Kidney (tissue), 14 donors: ENCODE results near the gene GMDS. TPM values are rescaled to one million over a fixed set of nuclear protein-coding genes. Genes with fewer than 3 reads are reported as not detected.

Experiments used
- DNase-seq, 5 donors: peaks; one replicate each; pipeline ENCODE4 v3.0.0-alpha.2; 2013 to 2020
- FAIRE-seq: peaks from 2 replicates; lab custom pipeline; 2012; peaks lifted over from hg19 to GRCh38; lab: Jason Lieb, UNC
- H3K27ac ChIP-seq, 2 donors: one replicate each; pipeline ENCODE4 v1.7.0; 2013; ENCODE audit warnings: low read depth in 2 of 2, low read length in 2 of 2, inconsistent platforms in 1 of 2
- H3K27me3 ChIP-seq: one replicate; pipeline ENCODE4 v1.7.1; 2013; ENCODE audit warnings: low read length, inconsistent platforms; ENCODE audit not compliant: control insufficient read depth, insufficient read depth
- H3K36me3 ChIP-seq, 3 donors: one replicate each; pipeline versions ENCODE4 v1.7.0 to v1.7.1; 2013; ENCODE audit warnings: low read length in 3 of 3, control low read depth in 1 of 3, inconsistent platforms in 1 of 3; ENCODE audit not compliant: insufficient read depth in 3 of 3, control insufficient read depth in 2 of 3
- H3K4me1 ChIP-seq, 3 donors: one replicate each; pipeline versions ENCODE4 v1.7.0 to v1.7.1; 2013; ENCODE audit warnings: low read length in 3 of 3, inconsistent platforms in 1 of 3, low read depth in 1 of 3; ENCODE audit not compliant: control insufficient read depth in 2 of 3, insufficient read depth in 2 of 3
- H3K4me3 ChIP-seq, 3 donors: one replicate each; pipeline versions ENCODE4 v1.7.0 to v1.8.1; 2013; ENCODE audit warnings: low read length in 3 of 3, control low read depth in 1 of 3, inconsistent platforms in 1 of 3
- H3K9ac ChIP-seq, 3 donors: one replicate each; pipeline versions ENCODE4 v1.7.0 to v1.7.1; 2013; ENCODE audit warnings: low read length in 3 of 3, control low read depth in 1 of 3, inconsistent platforms in 1 of 3
- H3K9me3 ChIP-seq, 3 donors: one replicate each; pipeline versions ENCODE4 v1.7.0 to v1.7.1; 2013; ENCODE audit warnings: low read length in 3 of 3, control low read depth in 1 of 3, inconsistent platforms in 1 of 3; ENCODE audit not compliant: control insufficient read depth in 2 of 3, insufficient read depth in 1 of 3
- CTCF ChIP-seq: IDR thresholded peaks from 3 replicates; pipeline ENCODE4 v1.5.1; 2012; ENCODE audit warnings: mild to moderate bottlenecking, moderate library complexity, borderline replicate concordance; ENCODE audit not compliant: insufficient read depth; ENCODE audit errors: extremely low read depth
- intact Hi-C: fragments of 100-400 bp; cut with DNase I; formaldehyde crosslinking; loops from one replicate; pipeline ENCODE4 v1.11.1; 2022
- polyA plus RNA-seq: library from polyadenylated mRNA; stranded (reverse); fragments of 350-450 nt; fragmentation: Illumina TruSeq; extraction: RNeasy Lipid Tissue Mini Kit (QIAGEN cat#74804); gene quantifications from one replicate; pipeline ENCODE4 v1.2.3, GENCODE V29; 2014; ENCODE audit warnings: low read depth, low replicate concordance; ENCODE audit not compliant: insufficient read depth
- total RNA-seq: library from RNA; stranded (reverse); fragmentation: NEBNext Ultra II Directional; extraction: Animal tissue kit (Norgen Biotek cat#: 25700); gene quantifications from one replicate; pipeline ENCODE4 v1.2.1, GENCODE V29; 2021
- donor health status: control.
- donor health status: control.
- donor health status: control.
- donor health status: control.
- donor health status: control.
- donor health status: DM: yes; HTN: yes; CAD: no.
- donor health status: Normal renal cell carcinoma (clear cell type).

GMDS gene
- total and polyA plus RNA-seq, 2 donors from 2014 or later, result 49.6 to 63.7 TPM

GRCh38 chr6:1960486-1961142, 284.8 kb downstream of the GMDS start:
- FAIRE-seq, result no peak

DNA sequence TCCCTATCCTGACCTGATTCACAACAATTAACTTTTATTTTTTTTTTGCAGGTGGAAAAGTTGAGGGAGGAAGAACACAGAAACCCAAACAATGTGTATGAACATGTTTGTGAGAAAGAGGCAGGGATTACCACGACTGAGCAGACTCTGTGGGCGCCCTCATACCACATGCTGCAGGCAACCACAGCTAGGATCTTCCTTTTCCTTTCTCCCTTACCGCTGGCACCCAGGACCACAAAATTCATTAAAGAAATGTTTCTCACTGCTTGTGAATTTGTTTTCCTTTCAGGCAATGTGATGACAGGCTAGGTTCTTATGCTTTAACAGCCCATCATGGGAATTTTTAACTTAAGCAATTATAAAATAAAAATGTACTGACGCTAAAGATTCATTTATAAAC, 287.1 kb downstream of the GMDS start:
- DNase-seq (no peak), FAIRE-seq (no peak)
- Histone ChIP-seq H3K9ac (no peak overlapping the region), H3K27ac (no peak overlapping the region), H3K27me3 (no peaks in the 10 kb centered on the region), H3K4me1 (no peaks in the 10 kb centered on the region), H3K36me3 (no peaks in the 10 kb centered on the region), H3K9me3 (no peaks in the 10 kb centered on the region), H3K4me3 (no peak overlapping the region)
- TF ChIP-seq CTCF, result no peak
- intact Hi-C loops, result no loop called here

More at GRCh38 chr6:1960486-1961142, 284.8 kb downstream of the GMDS start:
- Histone ChIP-seq H3K27ac (no peak overlapping the region), H3K4me3 (no peak overlapping the region), H3K27me3 (no peaks in the 10 kb centered on the region), H3K36me3 (no peaks in the 10 kb centered on the region), H3K4me1 (no peaks in the 10 kb centered on the region), H3K9ac (no peak overlapping the region), H3K9me3 (no peaks in the 10 kb centered on the region)
- no peak for DNase-seq
- intact Hi-C loops, result no loop called here
- TF ChIP-seq CTCF, result no peak

GRCh38 chr6:1957746-1958145, 287.7 kb downstream of the GMDS start:
- H3K36me3 ChIP-seq, result no peaks in the 10 kb centered on the region
- H3K27me3 ChIP-seq, result no peaks in the 10 kb centered on the region
- H3K4me1 ChIP-seq, result no peaks in the 10 kb centered on the region
- no peak overlapping the region for H3K9ac ChIP-seq
- no peak overlapping the region for H3K4me3 ChIP-seq
- intact Hi-C loops, result no loop called here
- TF ChIP-seq CTCF, result no peak
- H3K27ac ChIP-seq, result no peak overlapping the region
- DNase-seq (no peak), FAIRE-seq (no peak)
- no peaks in the 10 kb centered on the region for H3K9me3 ChIP-seq
